ENCODE results near the gene CCDC30. TPM values are rescaled to one million over a fixed set of nuclear protein-coding genes. Genes with fewer than 3 reads are reported as not detected.

The CCDC30 gene
- total and polyA plus RNA-seq, 10 of the 15 experiments (the other 5 are each of a cell fraction or from before 2014, with no cell fraction given) = 0.46 to 1.8 (median 1.0) TPM

DNA sequence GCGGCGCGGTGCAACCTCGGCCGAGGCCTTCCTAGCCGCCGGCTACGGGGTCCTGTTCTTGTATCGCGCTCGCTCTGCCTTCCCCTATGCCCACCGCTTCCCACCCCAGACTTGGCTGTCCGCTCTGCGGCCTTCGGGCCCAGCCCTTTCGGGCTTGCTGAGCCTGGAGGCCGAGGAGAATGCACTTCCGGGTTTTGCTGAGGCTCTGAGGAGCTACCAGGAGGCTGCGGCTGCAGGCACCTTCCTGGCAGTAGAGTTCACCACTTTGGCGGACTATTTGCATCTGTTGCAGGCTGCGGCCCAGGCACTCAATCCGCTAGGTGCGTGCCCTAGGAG, 6.4 kb upstream of the CCDC30 start:
- no peaks in the 10 kb centered on the region for H3K27me3 ChIP-seq (replicated peaks in 1 of 2; ENCODE audit: control insufficient read depth in 2 of 2, insufficient read depth in 2 of 2, low read length in 1 of 2)
- peak; percentile 83 for ATAC-seq
- no peak for TF ChIP-seq ZNF217 (IDR thresholded peaks at IDR 0.05)
- peak; percentile 4; the same call in 1 of the 2 replicates for TF ChIP-seq LARP7 (IDR thresholded peaks at IDR 0.05)
- TF ChIP-seq, protein P1, sequence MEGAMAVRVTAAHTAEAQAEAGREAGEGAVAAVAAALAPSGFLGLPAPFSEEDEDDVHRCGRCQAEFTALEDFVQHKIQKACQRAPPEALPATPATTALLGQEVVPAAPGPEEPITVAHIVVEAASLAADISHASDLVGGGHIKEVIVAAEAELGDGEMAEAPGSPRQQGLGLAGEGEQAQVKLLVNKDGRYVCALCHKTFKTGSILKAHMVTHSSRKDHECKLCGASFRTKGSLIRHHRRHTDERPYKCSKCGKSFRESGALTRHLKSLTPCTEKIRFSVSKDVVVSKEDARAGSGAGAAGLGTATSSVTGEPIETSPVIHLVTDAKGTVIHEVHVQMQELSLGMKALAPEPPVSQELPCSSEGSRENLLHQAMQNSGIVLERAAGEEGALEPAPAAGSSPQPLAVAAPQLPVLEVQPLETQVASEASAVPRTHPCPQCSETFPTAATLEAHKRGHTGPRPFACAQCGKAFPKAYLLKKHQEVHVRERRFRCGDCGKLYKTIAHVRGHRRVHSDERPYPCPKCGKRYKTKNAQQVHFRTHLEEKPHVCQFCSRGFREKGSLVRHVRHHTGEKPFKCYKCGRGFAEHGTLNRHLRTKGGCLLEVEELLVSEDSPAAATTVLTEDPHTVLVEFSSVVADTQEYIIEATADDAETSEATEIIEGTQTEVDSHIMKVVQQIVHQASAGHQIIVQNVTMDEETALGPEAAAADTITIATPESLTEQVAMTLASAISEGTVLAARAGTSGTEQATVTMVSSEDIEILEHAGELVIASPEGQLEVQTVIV (IDR thresholded peaks at IDR 0.05; ENCODE audit: borderline replicate concordance, partially characterized antibody) = peak; percentile 82
- peak; percentile 19 for TF ChIP-seq GATAD2B (conservative IDR thresholded peaks at IDR 0.05; ENCODE audit: low read depth)
- TF ChIP-seq, protein P2, sequence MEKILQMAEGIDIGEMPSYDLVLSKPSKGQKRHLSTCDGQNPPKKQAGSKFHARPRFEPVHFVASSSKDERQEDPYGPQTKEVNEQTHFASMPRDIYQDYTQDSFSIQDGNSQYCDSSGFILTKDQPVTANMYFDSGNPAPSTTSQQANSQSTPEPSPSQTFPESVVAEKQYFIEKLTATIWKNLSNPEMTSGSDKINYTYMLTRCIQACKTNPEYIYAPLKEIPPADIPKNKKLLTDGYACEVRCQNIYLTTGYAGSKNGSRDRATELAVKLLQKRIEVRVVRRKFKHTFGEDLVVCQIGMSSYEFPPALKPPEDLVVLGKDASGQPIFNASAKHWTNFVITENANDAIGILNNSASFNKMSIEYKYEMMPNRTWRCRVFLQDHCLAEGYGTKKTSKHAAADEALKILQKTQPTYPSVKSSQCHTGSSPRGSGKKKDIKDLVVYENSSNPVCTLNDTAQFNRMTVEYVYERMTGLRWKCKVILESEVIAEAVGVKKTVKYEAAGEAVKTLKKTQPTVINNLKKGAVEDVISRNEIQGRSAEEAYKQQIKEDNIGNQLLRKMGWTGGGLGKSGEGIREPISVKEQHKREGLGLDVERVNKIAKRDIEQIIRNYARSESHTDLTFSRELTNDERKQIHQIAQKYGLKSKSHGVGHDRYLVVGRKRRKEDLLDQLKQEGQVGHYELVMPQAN (conservative IDR thresholded peaks at IDR 0.05) = 0 out of 2 replicates have a peak, but pooled peaks have one; percentile 38
- TF ChIP-seq RUNX3 (IDR thresholded peaks at IDR 0.05; ENCODE audit: low read length) = peak; percentile 30; the same call in 1 of the 2 replicates
- TF ChIP-seq POLR2A (IDR thresholded peaks at IDR 0.05; ENCODE audit: low read depth, low read length) = peak; percentile 7; the same call in 1 of the 2 replicates
- TF ChIP-seq CBX5 (IDR thresholded peaks at IDR 0.05; ENCODE audit: low read depth) = 0 out of 2 replicates have a peak, but pooled peaks have one; percentile 16
- TF ChIP-seq HDGF (IDR thresholded peaks at IDR 0.05) = peak; percentile 46; the same call in 1 of the 2 replicates
- TF ChIP-seq MTA3 (IDR thresholded peaks at IDR 0.05; ENCODE audit: borderline replicate concordance, low read length) = no peak; the same call in 1 of the 2 replicates
- TF ChIP-seq NBN (IDR thresholded peaks at IDR 0.05) = peak; percentile 5; the same call in 1 of the 2 replicates
- TF ChIP-seq GABPA (IDR thresholded peaks at IDR 0.05; ENCODE audit: low read depth) = 0 out of 2 replicates have a peak, but pooled peaks have one; percentile 29
- no peak; the same call in 1 of the 2 replicates for TF ChIP-seq CBFB (IDR thresholded peaks at IDR 0.05; ENCODE audit: low read depth)
- no peak for TF ChIP-seq TCF3 (IDR thresholded peaks at IDR 0.05; ENCODE audit: borderline replicate concordance, insufficient read depth, low read depth, low read length)
- TF ChIP-seq MYC (IDR thresholded peaks at IDR 0.05; ENCODE audit: insufficient read depth, insufficient read length, insufficient replicate concordance, low read length, severe bottlenecking) = no peak
- TF ChIP-seq SPI1 (IDR thresholded peaks at IDR 0.05; ENCODE audit: borderline replicate concordance, insufficient read depth, low read depth, low read length) = peak; percentile 50
- TF ChIP-seq NR2C1 (IDR thresholded peaks at IDR 0.05) = peak; percentile 62
- 0 out of 2 replicates have a peak, but pooled peaks have one; percentile 8 for TF ChIP-seq HCFC1 (IDR thresholded peaks at IDR 0.05; ENCODE audit: low read length)
- peak; percentile 43; the same call in 1 of the 2 replicates for TF ChIP-seq TAF1 (IDR thresholded peaks at IDR 0.05; ENCODE audit: borderline replicate concordance, low read depth, low read length)
- peak; percentile 54; the same call in 1 of the 2 replicates for TF ChIP-seq POLR2AphosphoS5 (IDR thresholded peaks at IDR 0.05; ENCODE audit: low read length)
- peak overlapping the region; percentile 99 for H2AFZ ChIP-seq (ENCODE audit: control insufficient read depth, low read depth, low read length)
- no peaks in the 10 kb centered on the region for H3K9me3 ChIP-seq (replicated peaks; ENCODE audit: control insufficient read depth, insufficient read depth, low read length)
- in situ Hi-C loops (cut with MboI) (no loop called here), intact Hi-C loops (cut with micrococcal nuclease; ENCODE audit: unreplicated experiment) (loop anchor here (5.0 kb wide), 1 partner anchor 114 kb away; no protein-coding TSS in a partner anchor)
- SMC1A ChIA-PET (ENCODE audit: uncharacterized antibody, unreplicated experiment) = interaction anchor here (0.6 to 1.1 kb wide), 3 partner anchors 9 to 201 kb away, joined by 3 to 4 read pairs (median 3); partner anchors contain the start of gene PPIH
- no peaks in the 10 kb centered on the region for H4K20me1 ChIP-seq (ENCODE audit: control insufficient read depth, insufficient read depth)
- H3K79me2 ChIP-seq (ENCODE audit: control insufficient read depth, insufficient read depth, low read length) = peaks cover 22% of the 10 kb centered on the region
- RAD21 ChIA-PET (ENCODE audit: unreplicated experiment) = interaction anchor here (1.2 kb wide), 1 partner anchor 12 kb away, joined by 4 read pairs; no protein-coding TSS in a partner anchor
- no peak for FAIRE-seq
- 1% methylated on average over 23 of the region's 23 CpGs for WGBS (ENCODE audit: insufficient coverage, insufficient replicate concordance, low lambda C conversion rate, missing lambda C conversion rate)
- no TSS peak for BruUV-seq (replicated peaks)
- peak overlapping the region; percentile 93 for H3K4me2 ChIP-seq (ENCODE audit: control insufficient read depth, insufficient read depth)
- CTCF ChIA-PET = no interaction called here
- H3K36me3 ChIP-seq (ENCODE audit: control insufficient read depth in 2 of 2, insufficient read depth in 2 of 2, low read length in 1 of 2) = peaks cover 0 to 8% of the 10 kb centered on the region in 2 experiments; a peak in 1 of 4 replicates
- peak overlapping the region; percentile 86 for H3K9ac ChIP-seq (ENCODE audit: control insufficient read depth, insufficient read depth, low read length)
- peak overlapping the region; percentile 92 for H3K4me3 ChIP-seq
- H3K4me1 ChIP-seq (ENCODE audit: control insufficient read depth, insufficient read depth, low read length) = peaks cover 5% of the 10 kb centered on the region
- peak; percentile 26 for DNase-seq (ENCODE audit: low read depth, low spot score)
- POLR2A ChIA-PET = interaction anchor here (1.0 to 1.6 kb wide), 3 partner anchors 98 to 315 kb away, joined by 3 to 4 read pairs (median 3); partner anchors contain the start of genes C1orf50 and P3H1
- peak overlapping the region; percentile 82 for H3K27ac ChIP-seq (ENCODE audit: control insufficient read depth, insufficient read depth)

All from GM12878 (cell line).